Activated CD8-positive, alpha-beta memory T cell treated with anti-CD3 and anti-CD28 coated beads for 48 hours (primary cell): ENCODE results near the gene SLC7A8.
A peak's percentile ranks its signal among the peaks of the same experiment; 100 is the strongest.

ENCODE experiments used
- DNase-seq, 3 experiments: peaks; one replicate each; pipeline ENCODE4 v3.0.0-alpha.2; 2020; ENCODE audit warnings: low read depth in 2 of 3, low spot score in 2 of 3

SLC7A8 gene

DNA sequence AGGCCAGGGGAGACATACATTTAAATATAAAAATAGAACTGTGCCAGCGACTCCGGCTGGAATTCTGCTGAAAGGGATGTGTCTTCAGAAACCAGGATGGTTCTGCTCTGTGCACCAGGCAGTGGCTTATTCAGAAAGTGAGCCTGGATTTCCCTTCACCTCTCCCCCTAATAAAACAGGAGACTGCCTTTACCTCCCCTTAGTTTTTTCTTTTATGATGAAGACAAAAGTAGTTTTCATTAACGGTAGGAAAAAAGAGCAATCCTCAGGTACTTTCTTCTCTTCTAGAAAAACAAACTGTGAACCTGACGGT lies 346 bp downstream of the SLC7A8 start:
- DNase-seq = no peak

- DNase-seq = peak in 2 of 3 experiments; percentile 10
Observed at GRCh38 chr14:23182372-23183157, 895 bp downstream of the SLC7A8 start.

DNA sequence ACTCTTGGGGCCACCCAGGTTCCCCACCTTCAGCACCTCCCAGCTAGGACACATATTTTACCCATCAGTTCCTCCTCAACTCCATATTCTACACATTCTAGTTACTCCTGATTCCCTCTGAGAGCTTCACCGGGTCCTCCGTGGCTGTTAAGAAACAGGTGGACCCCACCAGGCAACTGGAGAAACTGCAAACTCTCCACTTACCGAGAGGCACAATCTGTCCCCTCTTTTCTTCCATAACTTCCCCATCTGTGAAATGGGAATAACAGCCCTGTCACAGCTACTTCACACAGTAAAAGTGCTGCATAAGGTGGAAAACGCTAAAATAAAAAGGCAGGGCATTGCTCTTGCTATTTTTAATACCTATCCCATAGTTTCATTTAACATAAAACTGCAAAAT lies 1.5 kb downstream of the SLC7A8 start:
- DNase-seq = no peak

DNA sequence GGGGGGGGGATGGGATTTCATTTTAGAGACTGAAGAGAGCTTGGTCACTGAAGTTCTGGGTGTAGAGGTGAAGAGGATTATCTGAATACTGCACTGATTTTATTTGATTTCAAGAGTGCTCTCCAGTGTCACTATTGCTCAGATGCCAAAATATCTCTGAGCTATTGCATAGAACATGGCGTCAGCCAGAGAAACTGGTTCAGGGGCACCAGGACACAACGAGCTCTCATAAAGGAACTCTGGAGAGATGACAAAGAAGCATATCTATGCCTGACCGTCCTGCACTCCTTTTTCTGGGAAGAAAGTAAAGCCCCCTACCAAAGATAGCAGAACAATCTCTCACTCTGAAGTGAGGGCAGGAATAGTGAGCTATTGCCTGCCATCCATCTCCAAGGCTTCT lies 2.0 kb downstream of the SLC7A8 start:
- no peak for DNase-seq

GRCh38 chr14:23177181-23177580 lies 6.3 kb downstream of the SLC7A8 start:
- no peak for DNase-seq

DNA sequence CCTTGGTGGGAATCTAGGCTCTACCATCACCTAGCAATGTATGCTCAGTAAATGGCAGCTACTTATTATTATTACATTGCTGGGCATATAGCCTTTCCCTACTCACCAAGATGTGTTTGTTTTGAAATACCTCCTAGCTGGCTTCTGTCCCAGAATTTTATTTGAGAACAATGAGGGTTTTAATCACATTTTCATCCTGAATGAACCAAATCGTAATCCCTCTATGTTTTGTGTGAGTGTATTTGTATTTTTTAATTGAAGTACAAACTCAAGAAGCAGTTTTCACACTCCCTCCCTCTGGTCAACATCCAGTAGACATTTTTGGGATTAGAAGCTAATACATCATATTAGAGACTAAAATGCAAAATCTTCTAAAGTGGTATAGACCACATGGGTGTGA lies 7.6 kb downstream of the SLC7A8 start:
- DNase-seq = no peak

DNA sequence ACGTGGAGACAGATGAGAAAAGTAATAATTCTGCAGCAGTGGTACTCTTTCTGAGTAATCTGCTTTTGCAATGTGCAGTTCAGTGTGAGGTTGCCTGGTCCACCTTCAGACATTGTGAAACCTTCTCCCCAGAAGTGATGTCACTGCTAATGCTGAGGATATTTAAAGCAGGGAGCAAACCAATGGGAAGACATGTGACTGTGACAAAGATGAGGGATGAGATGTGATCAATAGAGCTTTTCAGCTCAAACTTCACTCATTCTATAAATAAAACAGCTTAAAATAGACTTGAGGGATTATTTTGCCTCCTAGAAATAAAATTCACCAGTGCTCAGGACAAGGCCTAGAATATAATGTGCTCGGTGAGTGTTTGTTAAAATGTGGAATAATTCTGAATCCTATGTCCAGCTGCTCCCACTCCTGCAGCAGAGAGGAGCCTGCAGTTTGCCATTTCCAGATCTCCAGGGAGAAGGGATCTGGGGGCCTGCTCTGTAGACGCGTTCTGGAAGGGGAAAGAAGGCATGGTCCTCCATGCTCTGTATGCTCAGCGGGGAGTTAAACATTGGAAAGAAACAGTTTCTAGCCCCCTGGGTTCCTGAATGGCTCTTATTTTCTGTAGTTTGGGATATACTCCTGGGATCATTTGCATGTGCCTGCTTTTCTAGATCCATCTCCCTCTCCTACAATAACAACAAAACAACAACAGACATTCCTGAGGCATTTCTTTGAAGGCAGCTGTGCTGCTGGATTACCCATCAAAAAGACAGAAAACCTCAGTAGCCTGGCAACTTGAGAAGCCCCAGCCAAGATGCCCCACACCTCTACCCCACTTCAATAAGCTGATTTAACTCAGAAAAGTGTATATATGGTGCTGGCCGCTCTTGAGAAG lies 8.9 kb downstream of the SLC7A8 start:
- DNase-seq = no peak

DNA sequence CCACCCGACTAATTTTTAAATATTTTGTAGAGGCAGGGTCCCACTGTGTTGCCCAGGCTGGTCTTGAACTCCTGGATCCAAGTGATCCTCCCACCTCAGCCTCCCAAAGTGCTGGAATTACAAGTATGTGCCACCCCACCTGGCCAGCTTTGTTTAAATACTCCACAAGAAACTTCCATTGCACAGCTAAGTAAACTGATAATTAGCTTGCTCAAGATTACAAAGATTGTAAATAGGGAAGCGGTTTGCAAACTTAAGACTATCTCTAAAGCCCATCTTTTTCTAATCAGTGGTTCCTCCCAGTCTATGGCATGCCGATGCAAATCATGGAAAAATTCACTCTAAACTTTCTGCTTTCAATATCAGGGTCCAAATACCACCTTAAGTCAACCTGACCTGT lies 9.7 kb downstream of the SLC7A8 start:
- no peak for DNase-seq

DNA sequence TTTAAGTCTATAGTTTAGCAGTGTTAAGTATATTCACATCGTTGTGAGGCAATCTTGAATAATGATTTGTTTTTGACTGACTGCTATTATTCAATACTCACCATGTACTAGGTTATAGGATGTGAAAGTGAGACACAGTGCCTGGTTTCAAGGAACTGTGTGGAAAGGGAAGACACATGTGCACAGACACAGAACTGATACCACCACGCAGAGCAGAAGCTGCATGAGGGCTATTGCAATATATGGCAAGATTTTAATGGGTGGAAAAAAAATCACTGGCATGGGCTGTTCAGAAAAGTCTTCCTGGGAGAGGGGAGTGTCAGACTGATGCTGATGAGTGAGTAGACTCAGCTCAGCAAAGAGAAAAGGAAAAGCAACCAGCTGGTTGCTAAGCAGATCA lies 10.4 kb downstream of the SLC7A8 start:
- DNase-seq = no peak

GRCh38 chr14:23172574-23172973 lies 10.9 kb downstream of the SLC7A8 start:
- no peak for DNase-seq

GRCh38 chr14:23172096-23172495 lies 11.4 kb downstream of the SLC7A8 start:
- no peak for DNase-seq

- no peak for DNase-seq
Observed at GRCh38 chr14:23171222-23171975, 12.1 kb downstream of the SLC7A8 start.

DNA sequence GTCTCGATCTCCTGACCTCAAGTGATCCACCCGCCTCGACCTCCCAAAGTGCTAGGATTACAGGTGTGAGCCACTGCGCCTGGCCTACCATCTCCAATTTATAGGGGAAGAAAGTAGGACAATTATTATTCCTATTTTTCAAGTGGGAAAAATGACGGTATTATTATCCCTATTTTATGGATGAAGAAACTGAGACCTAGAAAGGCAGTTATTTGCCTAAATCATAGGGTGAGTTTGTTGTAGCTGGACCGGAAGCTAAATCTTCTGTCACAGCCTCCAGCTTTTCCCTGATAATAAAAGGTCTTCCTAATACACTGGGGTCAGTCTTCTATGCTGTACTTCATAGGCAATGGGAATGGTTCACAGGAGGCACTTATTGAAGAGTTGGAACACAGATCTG lies 13.8 kb downstream of the SLC7A8 start:
- no peak for DNase-seq

DNA sequence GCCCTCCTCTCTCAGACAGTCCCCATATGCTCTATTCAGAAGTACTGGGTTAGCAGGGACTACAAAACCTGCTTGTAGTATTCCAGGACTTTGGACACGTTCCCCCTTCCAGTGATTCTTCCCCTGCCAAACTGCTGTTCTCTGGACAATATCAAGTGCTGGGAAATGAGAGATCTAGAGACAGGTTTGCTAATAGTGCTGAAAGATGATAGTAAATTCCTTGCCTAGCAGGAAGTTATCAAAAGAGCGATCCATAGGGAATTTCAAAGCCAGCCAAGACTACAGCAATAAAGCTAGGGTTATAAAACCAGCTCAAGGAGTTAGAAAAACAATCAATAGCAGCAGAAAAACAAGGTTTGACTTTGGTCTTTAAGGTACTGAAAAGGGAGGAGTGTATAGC lies 15.2 kb downstream of the SLC7A8 start:
- DNase-seq = no peak

DNA sequence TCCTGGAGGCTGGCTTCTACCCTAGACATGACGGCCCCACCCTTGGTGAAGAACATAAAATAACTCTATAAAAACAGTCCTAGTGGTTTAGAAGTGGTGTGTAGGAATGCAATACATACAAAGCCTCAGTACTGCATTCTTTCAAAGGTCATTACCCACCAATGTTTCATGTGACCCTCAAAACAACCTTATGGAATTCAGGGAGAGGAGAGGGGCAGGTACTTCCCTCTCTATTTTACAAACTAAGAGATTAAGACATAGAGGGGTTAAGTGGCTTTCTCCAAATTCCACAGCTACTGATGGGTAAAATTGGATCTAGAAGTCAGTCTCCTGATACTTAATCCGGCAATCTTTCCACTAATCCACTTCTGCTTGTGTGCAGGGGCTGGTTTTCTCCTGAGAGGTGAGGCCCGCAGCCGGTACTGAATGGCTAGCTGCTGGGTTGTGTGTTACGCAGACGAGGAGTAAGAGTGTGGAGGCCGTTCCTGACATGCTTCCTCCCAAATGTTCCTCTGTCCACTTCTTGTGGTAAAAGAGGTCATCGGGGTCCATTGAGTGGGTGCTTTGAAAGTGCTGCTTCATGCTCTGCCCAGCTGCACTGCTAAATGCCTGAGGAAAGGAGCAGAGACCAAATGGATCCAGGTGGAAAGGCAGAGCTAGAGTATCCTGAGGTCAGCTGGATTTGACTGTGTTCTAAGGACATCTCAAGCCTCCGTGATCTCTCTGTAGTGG lies 16.2 kb downstream of the SLC7A8 start:
- DNase-seq = no peak

GRCh38 chr14:23164949-23165348 lies 18.5 kb downstream of the SLC7A8 start:
- no peak for DNase-seq

DNA sequence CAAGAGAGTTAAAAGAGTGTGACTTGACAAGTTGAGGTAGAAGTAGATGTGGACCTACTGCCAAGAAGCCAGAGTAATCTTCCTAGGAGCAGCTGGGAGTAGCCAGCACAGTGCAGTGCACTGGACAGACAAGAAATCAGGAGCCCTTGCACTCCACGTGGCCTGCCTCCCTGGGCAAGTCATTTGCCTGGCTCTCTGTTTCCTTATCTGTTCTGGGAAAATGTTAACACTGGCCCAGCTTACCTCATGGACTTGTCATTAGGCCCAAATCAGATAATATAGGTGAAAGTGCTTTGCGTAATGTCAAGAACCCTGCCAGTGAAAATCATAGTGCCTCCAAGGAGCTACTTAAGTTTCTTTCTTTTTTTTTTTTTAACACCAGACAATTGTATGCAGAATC lies 19.2 kb downstream of the SLC7A8 start:
- DNase-seq = no peak

DNA sequence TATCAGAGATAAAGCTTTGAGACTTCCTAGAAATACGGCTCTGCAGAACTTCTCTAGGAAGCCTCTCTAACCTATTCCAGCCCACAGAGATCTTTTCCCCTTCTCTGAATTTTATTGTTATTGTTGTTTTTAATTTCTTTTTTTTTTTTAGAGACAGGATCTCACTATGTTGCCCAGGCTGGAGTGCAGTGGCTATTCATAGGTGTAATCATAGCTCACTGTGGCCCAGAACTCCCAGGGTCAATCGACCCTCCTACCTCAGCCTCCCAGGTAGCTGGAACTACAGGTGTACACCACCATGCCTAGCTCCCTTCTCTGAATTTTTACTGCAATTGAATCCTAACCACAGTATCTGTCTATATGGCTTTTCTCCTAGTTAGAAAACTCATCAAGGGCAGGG lies 19.6 kb downstream of the SLC7A8 start:
- DNase-seq = no peak

GRCh38 chr14:23162800-23163199 lies 20.7 kb downstream of the SLC7A8 start:
- DNase-seq = no peak

GRCh38 chr14:23162005-23162404 lies 21.5 kb downstream of the SLC7A8 start:
- DNase-seq = no peak

DNA sequence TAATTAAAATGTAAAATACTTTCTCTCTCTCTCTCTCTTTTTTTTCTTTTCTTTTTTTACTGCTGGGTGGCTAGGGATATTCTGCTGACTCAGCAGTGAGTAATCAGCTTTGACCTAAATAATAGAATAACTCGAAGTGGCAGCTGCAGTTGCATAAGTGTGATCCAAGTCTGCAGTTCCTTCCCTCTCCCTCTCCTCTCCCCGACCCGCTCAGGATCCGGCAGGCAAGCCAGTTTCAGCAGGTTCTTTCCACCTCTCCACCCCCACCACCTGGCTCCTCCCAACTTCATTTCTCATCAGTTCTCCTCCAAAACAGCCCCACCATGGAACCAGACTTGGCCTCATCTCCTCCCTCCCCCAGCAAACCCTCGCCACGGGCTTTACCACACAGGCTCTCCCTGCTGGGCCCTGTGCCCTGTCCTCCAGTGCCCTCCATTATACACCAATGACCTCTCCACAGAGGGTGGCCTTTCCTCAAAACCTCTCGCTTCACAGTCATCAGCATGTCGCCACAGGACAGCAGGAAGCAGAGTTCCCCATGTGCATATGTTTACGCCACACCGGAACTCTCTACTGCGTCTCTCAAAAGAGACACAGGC lies 22.4 kb downstream of the SLC7A8 start:
- no peak for DNase-seq
